LoVo (cell line): ENCODE measurements around the gene ERVH48-1.
"Not testable (repeated sequence)": the region's sequence is repeated elsewhere in the genome, so short reads cannot be mapped to it uniquely, and the experiment has no call there.

Experiments used
- DNase-seq: peaks from one replicate; pipeline ENCODE4 v3.0.0-alpha.2; 2016; ENCODE audit warnings: low spot score

The ERVH48-1 gene

GRCh38 chr21:42905195-42905594, 20.2 kb downstream of the ERVH48-1 start:
- DNase-seq, result no peak

DNA sequence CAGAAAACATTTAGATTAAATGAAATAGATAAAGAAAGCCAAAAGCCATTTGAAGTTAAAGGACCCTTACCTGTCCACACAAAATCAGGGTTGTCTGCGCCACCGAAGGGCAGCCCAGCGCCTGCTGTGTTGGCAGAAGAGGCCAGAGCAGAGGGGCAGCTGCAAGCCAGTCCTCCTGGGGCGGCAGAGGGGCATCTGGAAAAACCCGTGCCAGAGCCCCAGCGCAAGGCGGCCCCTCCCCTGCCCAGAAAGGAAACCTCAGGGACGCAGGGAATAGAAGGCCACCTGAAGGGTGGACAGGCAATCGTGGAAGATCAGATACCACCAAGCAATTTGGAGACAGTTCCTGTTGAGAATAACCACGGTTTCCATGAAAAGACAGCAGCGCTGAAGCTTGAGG, 21.6 kb downstream of the ERVH48-1 start:
- no peak for DNase-seq

DNA sequence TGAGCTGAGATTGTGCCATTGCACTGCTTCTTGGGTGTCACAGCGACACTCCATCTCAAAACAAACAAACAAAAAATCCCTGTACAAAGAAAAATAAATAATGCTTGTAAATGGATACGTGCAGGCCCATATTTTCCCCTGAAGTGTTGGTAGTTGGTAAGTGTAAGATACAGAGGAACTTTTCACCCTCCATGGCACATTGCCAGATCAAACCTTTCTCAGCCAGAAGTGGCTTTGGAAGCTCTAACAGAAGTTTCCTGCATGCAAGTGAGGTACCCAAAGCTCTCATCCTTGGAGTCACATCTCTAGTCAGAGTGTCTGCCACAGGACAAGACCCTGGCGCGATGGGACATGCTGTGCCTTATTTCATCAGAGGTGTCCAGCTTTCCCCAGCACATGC, 25.0 kb downstream of the ERVH48-1 start:
- DNase-seq, result no peak

DNA sequence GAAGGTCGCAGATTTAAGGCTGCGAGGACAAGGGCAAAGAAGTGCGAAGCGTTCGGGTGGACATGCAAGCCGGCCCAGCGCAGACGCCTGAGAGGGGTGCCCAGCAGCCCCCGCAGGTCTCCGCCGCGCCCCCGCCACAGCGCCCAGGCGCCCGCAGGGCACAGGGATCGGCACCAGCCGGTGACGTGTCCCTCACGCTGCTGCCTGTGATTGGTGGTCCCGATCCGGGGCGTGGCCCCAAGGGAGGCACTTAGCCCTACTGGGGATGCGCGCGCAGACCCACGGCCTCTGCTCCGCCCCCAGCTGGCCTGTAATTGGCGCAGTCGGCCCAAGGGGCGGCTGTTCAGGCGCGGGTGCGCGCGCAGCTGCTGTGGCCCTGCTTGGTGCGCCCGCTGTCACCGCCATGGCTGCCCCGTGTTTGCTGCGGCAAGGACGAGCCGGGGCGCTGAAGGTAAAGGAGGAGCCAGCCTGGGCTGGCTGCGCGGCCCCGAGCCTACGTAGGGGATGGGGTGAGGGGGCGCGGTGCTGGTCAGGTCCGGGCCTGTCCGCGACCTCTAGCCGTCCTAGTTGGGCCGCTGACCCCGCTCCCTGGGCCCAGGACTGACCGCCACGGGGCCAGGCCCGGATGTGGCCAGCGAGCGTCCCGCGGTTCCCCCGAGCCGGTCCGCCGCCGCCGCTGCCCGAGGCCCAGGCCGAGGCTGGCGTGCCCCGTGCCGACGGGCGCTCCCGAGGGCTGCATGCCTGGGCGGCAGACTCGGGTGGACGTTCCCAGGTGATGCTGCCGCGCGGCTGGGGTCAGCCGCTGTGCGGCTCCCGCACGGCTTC, 32.3 kb downstream of the ERVH48-1 start, which contains the start of gene NDUFV3:
Gene NDUFV3 (plus strand): TSS at position 379 of the 825 bp plus-strand sequence. CDS start 25 bp downstream, at position 404.
- DNase-seq, result peak; percentile 100

- DNase-seq, result no peak
Measured at GRCh38 chr21:42892582-42892930, 32.9 kb downstream of the ERVH48-1 start.

DNA sequence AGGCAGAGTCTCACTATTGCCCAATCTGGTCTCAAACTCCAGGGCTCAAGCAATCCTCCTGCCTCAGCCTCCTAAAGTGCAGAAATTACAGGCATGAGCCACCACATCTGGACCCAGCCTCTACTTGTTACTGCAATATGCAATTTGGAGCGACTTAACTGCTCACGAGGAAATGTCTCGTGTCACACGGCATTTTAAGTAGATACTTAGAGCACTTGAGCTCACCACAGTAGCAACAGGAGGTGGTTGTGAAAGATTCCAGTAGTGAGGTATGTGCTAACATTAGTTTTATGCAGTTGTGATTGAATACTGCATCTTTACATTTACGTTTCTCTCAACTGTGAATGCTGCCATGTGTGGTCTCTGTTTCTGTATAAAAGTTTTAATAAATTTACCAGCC, 38.1 kb downstream of the ERVH48-1 start:
- DNase-seq, result no peak

- DNase-seq, result no peak
Measured at GRCh38 chr21:42883921-42884320, 41.5 kb downstream of the ERVH48-1 start.

DNA sequence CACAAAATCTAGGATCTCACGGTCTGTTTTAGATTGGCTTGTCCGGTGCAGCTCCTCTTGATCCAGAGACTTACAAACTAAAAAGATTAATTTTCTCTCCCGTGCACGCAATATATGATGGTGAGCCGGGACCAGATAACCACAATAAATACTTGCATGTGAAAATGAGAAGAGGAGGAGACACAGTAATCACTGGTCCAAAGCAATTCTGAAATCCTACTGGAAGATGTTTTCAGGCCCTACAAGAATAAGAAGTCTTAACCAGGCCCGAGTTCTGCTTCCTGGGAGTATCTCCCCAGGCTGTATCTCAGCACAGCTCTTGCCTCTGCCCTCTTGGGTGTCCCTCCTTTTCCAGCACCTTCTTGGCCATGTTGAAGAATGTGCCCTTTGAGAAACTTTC, 45.1 kb downstream of the ERVH48-1 start:
- DNase-seq, result no peak

GRCh38 chr21:42878993-42879787, 46.2 kb downstream of the ERVH48-1 start, which contains the start of gene WDR4:
WDR4 (minus strand) TSS chr21:42879539; CDS start chr21:42879495, 44 bp downstream.
- peak; percentile 98 for DNase-seq

DNA sequence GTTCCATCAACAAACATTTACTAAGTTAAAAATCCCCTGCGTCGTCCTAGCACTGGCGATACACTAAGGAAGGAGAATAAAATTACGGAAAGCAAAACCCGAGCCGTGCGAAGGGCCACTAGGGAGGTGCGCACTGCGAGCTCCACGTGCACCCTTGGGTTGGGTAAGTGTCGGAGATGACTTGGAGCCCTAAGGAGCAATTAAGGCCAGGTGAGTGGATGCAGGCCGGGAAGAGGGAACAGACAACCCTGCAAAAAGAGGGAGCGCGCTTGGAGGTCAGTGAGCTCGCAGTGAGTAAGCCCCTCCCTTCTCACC, 46.8 kb downstream of the ERVH48-1 start:
- DNase-seq, result no peak

DNA sequence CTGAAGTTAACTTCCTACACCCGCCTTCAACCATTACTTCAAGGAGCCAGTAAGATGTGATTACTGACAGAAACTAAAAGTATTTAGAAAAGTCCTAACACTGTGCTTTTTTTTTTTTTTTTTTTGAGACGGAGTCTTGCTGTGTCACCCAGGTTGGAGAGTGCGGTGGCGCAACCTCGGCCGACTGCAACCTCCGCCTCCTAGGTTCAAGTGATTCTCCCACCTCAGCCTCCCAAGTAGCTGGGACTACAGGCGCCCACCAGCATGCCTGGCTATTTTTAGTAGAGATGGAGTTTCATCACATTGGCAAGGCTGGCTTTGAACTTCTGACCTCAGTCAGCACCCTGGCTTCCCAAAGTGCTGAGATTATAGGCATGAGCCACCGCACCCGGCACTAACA, 49.6 kb downstream of the ERVH48-1 start:
- not testable (repeated sequence) for DNase-seq

DNA sequence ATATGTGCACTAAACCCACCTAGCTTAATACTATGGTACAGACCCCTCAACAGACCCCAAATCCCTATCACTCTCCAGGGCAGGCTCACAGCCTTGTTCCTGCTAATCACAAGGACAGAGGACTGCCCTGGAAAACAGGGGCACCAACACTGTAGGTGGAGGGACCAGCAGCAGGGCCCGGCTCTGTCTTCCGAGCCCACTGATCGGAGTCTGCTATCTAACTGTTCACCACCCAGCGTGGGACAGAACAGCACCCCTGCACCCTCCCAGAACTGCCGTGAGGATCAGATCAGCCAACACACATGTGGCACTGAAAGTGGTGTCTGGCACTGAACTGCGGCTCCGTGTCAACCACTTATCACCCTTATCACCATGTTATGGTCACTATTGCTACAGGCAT, 52.3 kb downstream of the ERVH48-1 start:
- no peak for DNase-seq

DNA sequence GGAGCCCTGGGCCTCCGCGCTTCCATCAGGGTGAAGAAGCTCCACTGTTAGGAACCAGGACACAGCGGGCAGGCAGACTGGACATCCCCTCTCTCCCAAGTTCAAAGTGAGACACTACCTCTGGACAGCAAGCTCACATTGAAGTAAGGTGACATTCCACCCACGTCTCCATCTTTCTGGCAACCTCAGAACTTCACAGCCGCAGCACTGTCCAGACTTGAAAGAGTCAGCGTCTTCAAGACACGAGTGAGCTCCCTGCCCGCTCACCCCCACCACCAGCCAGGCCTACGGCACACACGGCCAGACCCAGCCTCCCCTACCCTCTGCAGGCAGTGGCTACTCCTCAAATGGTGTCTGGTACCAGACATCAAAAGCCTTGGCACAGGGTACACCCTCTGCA, 57.2 kb downstream of the ERVH48-1 start:
- DNase-seq, result no peak
